WTC11 (cell line): ENCODE results near the gene TMEM187. TPM values are rescaled to one million over a fixed set of nuclear protein-coding genes. Genes with fewer than 3 reads are reported as not detected.

ENCODE experiments used
- ATAC-seq: fragments of 200-7000 bp; cut with Tn5 transposase; 2 replicates; pipeline ENCODE4 v1.10.0; 2021; ENCODE audit warnings: mild to moderate bottlenecking, moderate library complexity
- CTCF ChIA-PET: fragments of 300-600 bp; sonication (Branson Sonifier 250); formaldehyde crosslinking; loops from one replicate; lab custom pipeline; 2021; ENCODE audit warnings: antibody characterized with exemption; lab: Charles Lee
- POLR2A ChIA-PET: fragments of 350-600 bp; sonication (Branson Sonifier 250); formaldehyde crosslinking; loops from one replicate; lab custom pipeline; 2021; ENCODE audit warnings: antibody characterized with exemption; lab: Charles Lee
- DNase-seq: peaks from one replicate; pipeline ENCODE4 v3.0.0; 2021; ENCODE audit warnings: low spot score
- H3K27ac Mint-ChIP-seq: 2 replicates; pipeline ENCODE4 v1.8.0; 2021; ENCODE audit warnings: mixed read lengths
- H3K27me3 Mint-ChIP-seq: 2 replicates; pipeline ENCODE4 v1.8.0; 2021; ENCODE audit warnings: low read depth, mild to moderate bottlenecking, moderate library complexity, mixed read lengths
- H3K36me3 Mint-ChIP-seq: 2 replicates; pipeline ENCODE4 v1.8.0; 2021; ENCODE audit warnings: mixed read lengths
- H3K4me1 Mint-ChIP-seq: 2 replicates; pipeline ENCODE4 v1.8.0; 2022; ENCODE audit warnings: mixed read lengths
- H3K4me3 Mint-ChIP-seq: 2 replicates; pipeline ENCODE4 v1.8.0; 2021; ENCODE audit warnings: mild to moderate bottlenecking, moderate library complexity, mixed read lengths
- H3K9me3 Mint-ChIP-seq: 2 replicates; pipeline ENCODE4 v1.8.0; 2021; ENCODE audit warnings: mixed read lengths
- AFF4 ChIP-seq: sonication (generic); formaldehyde crosslinking; IDR thresholded peaks from 2 replicates; pipeline ENCODE4 v1.8.1; 2023; ENCODE audit warnings: mild to moderate bottlenecking, missing genetic modification reagents, borderline replicate concordance
- ETV6 ChIP-seq: sonication (generic); formaldehyde crosslinking; IDR thresholded peaks from 2 replicates; pipeline ENCODE4 v1.8.1; 2022; ENCODE audit warnings: mild to moderate bottlenecking, missing genetic modification reagents
- KAT7 ChIP-seq: sonication (generic); formaldehyde crosslinking; IDR thresholded peaks from 2 replicates; pipeline ENCODE4 v1.8.1; 2023; ENCODE audit warnings: missing genetic modification reagents, mild to moderate bottlenecking, borderline replicate concordance
- NR2C2 ChIP-seq: sonication (generic); formaldehyde crosslinking; IDR thresholded peaks from 2 replicates; pipeline ENCODE4 v1.8.0; 2022; ENCODE audit warnings: mild to moderate bottlenecking, missing genetic modification reagents
- SMAD3 ChIP-seq: sonication (generic); formaldehyde crosslinking; IDR thresholded peaks from 2 replicates; pipeline ENCODE4 v1.8.0; 2022; ENCODE audit warnings: missing genetic modification reagents, mild to moderate bottlenecking, borderline replicate concordance
- SOX15 ChIP-seq: fragments of 250-450 bp; sonication (Bioruptor Pico); IDR thresholded peaks from 2 replicates; pipeline ENCODE4 v1.9.0; 2021; ENCODE audit warnings: mild to moderate bottlenecking
- STAT6 ChIP-seq: sonication (generic); formaldehyde crosslinking; conservative IDR thresholded peaks from 2 replicates; pipeline ENCODE4 v1.8.1; 2023; ENCODE audit warnings: mild to moderate bottlenecking, low read depth, missing genetic modification reagents, moderate library complexity
- TP53 ChIP-seq: sonication (generic); formaldehyde crosslinking; IDR thresholded peaks from 2 replicates; pipeline ENCODE4 v1.8.1; 2023; ENCODE audit warnings: mild to moderate bottlenecking, missing genetic modification reagents
- ZBTB21 ChIP-seq: sonication (generic); formaldehyde crosslinking; IDR thresholded peaks from 2 replicates; pipeline ENCODE4 v1.8.1; 2023; ENCODE audit warnings: mild to moderate bottlenecking, missing genetic modification reagents, borderline replicate concordance
- ZNF281 ChIP-seq: sonication (generic); formaldehyde crosslinking; IDR thresholded peaks from 2 replicates; pipeline ENCODE4 v1.8.0; 2023; ENCODE audit warnings: mild to moderate bottlenecking, missing genetic modification reagents
- ZNF416 ChIP-seq: fragments of 250-450 bp; sonication (Bioruptor Pico); IDR thresholded peaks from 2 replicates; pipeline ENCODE4 v1.9.0; 2021; ENCODE audit warnings: mild to moderate bottlenecking, inconsistent platforms
- total RNA-seq: library from RNA; stranded (reverse); gene quantifications from 3 replicates; pipeline ENCODE4 v1.2.3, GENCODE V29; 2021
- TF ChIP-seq, protein P1 (sequence below): fragments of 250-450 bp; sonication (Bioruptor Pico); IDR thresholded peaks from 2 replicates; pipeline ENCODE4 v1.9.0; 2021; ENCODE audit warnings: mild to moderate bottlenecking, borderline replicate concordance

Gene TMEM187
- total RNA-seq, 1 experiment from 2014 or later = 8.4 TPM

GRCh38 chrX:153960786-153961185 lies 11.8 kb upstream of the TMEM187 start (continued):
- no peak for TF ChIP-seq ZNF281 (CRISPR knock-in tag)

DNA sequence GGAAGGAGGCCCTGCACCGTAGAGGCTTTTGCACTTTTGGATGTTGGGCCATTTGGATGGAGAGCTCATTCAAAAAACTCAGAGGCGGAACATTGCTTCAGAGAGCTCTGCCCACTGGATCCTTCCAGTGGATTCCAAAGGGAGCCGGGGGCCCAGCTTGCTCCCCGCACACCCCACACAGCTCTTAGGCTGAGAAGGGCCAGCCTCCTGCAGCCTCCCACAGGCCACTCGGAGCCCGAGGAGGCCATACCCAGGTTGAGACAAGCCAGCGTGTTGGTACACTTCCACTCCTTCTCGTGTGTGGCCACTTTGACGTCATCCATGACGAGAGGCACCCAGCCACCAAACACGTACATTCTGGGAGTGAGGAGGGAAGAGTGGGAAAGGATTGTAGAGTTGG lies 11.3 kb upstream of the TMEM187 start:
- H3K9me3 Mint-ChIP-seq = no peaks in the 10 kb centered on the region
- ATAC-seq (no peak), DNase-seq (no peak)
- H3K27ac Mint-ChIP-seq = no peak overlapping the region
- CTCF ChIA-PET = interaction anchor here (1.4 kb wide), 1 partner anchor 36 kb away, joined by 3 read pairs; no protein-coding TSS in a partner anchor
- peaks cover 24% of the 10 kb centered on the region for H3K36me3 Mint-ChIP-seq
- H3K4me3 Mint-ChIP-seq = no peak overlapping the region
- H3K27me3 Mint-ChIP-seq = no peaks in the 10 kb centered on the region
- H3K4me1 Mint-ChIP-seq = peaks cover 5% of the 10 kb centered on the region; the same call in 1 of the 2 replicates
- TF ChIP-seq AFF4 (CRISPR knock-in tag) (no peak), SMAD3 (no peak), ZNF416 (CRISPR knock-in tag) (no peak), TP53 (CRISPR knock-in tag) (no peak), NR2C2 (CRISPR knock-in tag) (no peak), SOX15 (CRISPR knock-in tag) (no peak), KAT7 (CRISPR knock-in tag) (no peak), ZBTB21 (no peak), ETV6 (no peak), STAT6 (no peak)
- TF ChIP-seq, protein P1, sequence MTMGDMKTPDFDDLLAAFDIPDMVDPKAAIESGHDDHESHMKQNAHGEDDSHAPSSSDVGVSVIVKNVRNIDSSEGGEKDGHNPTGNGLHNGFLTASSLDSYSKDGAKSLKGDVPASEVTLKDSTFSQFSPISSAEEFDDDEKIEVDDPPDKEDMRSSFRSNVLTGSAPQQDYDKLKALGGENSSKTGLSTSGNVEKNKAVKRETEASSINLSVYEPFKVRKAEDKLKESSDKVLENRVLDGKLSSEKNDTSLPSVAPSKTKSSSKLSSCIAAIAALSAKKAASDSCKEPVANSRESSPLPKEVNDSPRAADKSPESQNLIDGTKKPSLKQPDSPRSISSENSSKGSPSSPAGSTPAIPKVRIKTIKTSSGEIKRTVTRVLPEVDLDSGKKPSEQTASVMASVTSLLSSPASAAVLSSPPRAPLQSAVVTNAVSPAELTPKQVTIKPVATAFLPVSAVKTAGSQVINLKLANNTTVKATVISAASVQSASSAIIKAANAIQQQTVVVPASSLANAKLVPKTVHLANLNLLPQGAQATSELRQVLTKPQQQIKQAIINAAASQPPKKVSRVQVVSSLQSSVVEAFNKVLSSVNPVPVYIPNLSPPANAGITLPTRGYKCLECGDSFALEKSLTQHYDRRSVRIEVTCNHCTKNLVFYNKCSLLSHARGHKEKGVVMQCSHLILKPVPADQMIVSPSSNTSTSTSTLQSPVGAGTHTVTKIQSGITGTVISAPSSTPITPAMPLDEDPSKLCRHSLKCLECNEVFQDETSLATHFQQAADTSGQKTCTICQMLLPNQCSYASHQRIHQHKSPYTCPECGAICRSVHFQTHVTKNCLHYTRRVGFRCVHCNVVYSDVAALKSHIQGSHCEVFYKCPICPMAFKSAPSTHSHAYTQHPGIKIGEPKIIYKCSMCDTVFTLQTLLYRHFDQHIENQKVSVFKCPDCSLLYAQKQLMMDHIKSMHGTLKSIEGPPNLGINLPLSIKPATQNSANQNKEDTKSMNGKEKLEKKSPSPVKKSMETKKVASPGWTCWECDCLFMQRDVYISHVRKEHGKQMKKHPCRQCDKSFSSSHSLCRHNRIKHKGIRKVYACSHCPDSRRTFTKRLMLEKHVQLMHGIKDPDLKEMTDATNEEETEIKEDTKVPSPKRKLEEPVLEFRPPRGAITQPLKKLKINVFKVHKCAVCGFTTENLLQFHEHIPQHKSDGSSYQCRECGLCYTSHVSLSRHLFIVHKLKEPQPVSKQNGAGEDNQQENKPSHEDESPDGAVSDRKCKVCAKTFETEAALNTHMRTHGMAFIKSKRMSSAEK (CRISPR knock-in tag) = no peak
- TF ChIP-seq, all 79 proteins: peak for 0
- POLR2A ChIA-PET = no interaction called here
